OCI-LY7 (cell line): ENCODE results near the gene TSNAXIP1. TPM values are rescaled to one million over a fixed set of nuclear protein-coding genes. Genes with fewer than 3 reads are reported as not detected.

Experiments
- BruUV-seq: library from RNA; stranded (reverse); fragments of 400-500 nt; replicated peaks from 2 replicates; lab custom pipeline; 2021; lab: Mats Ljungman, UMichigan
- CTCF ChIA-PET: fragments of 300-600 bp; sonication (Branson Sonifier 250); formaldehyde crosslinking; loops from one replicate; lab custom pipeline; 2022; ENCODE audit warnings: antibody characterized with exemption; ENCODE audit not compliant: unreplicated experiment; lab: Charles Lee
- POLR2A ChIA-PET: fragments of 300-600 bp; sonication (Branson Sonifier 250); formaldehyde crosslinking; loops from one replicate; lab custom pipeline; 2022; ENCODE audit warnings: antibody characterized with exemption; lab: Charles Lee
- DNase-seq: peaks from one replicate; pipeline ENCODE4 v3.0.0-alpha.2; 2015; ENCODE audit warnings: low spot score
- H2AFZ ChIP-seq: fragments of 200-600 bp; sonication (generic), shearing (Covaris generic); 2 replicates; pipeline ENCODE4 v1.6.1; 2014; ENCODE audit warnings: mild to moderate bottlenecking, antibody characterized with exemption, low read length, moderate library complexity
- H3K27ac ChIP-seq: fragments of 200-600 bp; sonication (generic); 2 replicates; pipeline ENCODE4 v1.5.1; 2014; ENCODE audit warnings: mixed run types, low read depth, mild to moderate bottlenecking, moderate library complexity, low read length, inconsistent platforms; ENCODE audit not compliant: poor library complexity, severe bottlenecking
- H3K36me3 ChIP-seq: fragments of 200-600 bp; sonication (generic); 2 replicates; pipeline ENCODE4 v1.6.1; 2014; ENCODE audit warnings: mild to moderate bottlenecking, antibody characterized with exemption, low read length, moderate library complexity, mixed read lengths; ENCODE audit not compliant: insufficient read depth
- H3K4me1 ChIP-seq: fragments of 200-600 bp; sonication (generic); 2 replicates; pipeline ENCODE4 v1.5.1; 2014; ENCODE audit warnings: mild to moderate bottlenecking, low read length; ENCODE audit not compliant: insufficient read depth, poor library complexity, severe bottlenecking
- H3K4me2 ChIP-seq: fragments of 200-600 bp; sonication (generic); 2 replicates; pipeline ENCODE4 v1.6.1; 2014; ENCODE audit warnings: mild to moderate bottlenecking, low read length
- H3K4me3 ChIP-seq: fragments of 200-600 bp; sonication (generic); 2 replicates; pipeline ENCODE4 v1.5.1; 2014; ENCODE audit warnings: mild to moderate bottlenecking, low read depth, low read length; ENCODE audit not compliant: poor library complexity, severe bottlenecking
- H3K79me2 ChIP-seq: fragments of 200-600 bp; sonication (generic); 2 replicates; pipeline ENCODE4 v1.6.1; 2016; ENCODE audit warnings: low read depth, mild to moderate bottlenecking, low read length, moderate library complexity, mixed read lengths; ENCODE audit not compliant: insufficient read depth
- H3K9me2 ChIP-seq: fragments of 200-600 bp; sonication (generic); 2 replicates; pipeline ENCODE4 v1.6.1; 2016; ENCODE audit warnings: mild to moderate bottlenecking, low read length, mixed read lengths; ENCODE audit not compliant: insufficient read depth
- H3K9me3 ChIP-seq: fragments of 200-600 bp; sonication (generic); 2 replicates; pipeline ENCODE4 v1.6.1; 2014; ENCODE audit warnings: mild to moderate bottlenecking, mixed run types, low read length, mixed read lengths
- H4K20me1 ChIP-seq: fragments of 200-600 bp; sonication (generic); 2 replicates; pipeline ENCODE4 v1.6.1; 2014; ENCODE audit warnings: mild to moderate bottlenecking, antibody characterized with exemption, low read length, moderate library complexity, mixed read lengths; ENCODE audit not compliant: insufficient read depth
- EZH2phosphoT487 ChIP-seq: fragments of 200-600 bp; sonication (generic); IDR thresholded peaks from 2 replicates; pipeline ENCODE4 v1.6.1; 2018; ENCODE audit warnings: low read depth, borderline replicate concordance, mild to moderate bottlenecking, mixed run types, antibody characterized with exemption, low read length, moderate library complexity, mixed read lengths
- intact Hi-C: fragments of 100-400 bp; cut with micrococcal nuclease; formaldehyde crosslinking; loops from one replicate; pipeline ENCODE4 v1.10.0; 2022; ENCODE audit not compliant: unreplicated experiment
- total RNA-seq, 2 experiments: library from RNA; depleted of rRNA in 1 of 2; stranded (reverse); fragments of >200 nt in 1 of 2; shearing (Covaris generic) in 1 of 2; gene quantifications; 2 replicates each; pipeline ENCODE4 v1.2.3, GENCODE V29; 2014 to 2022
- TF ChIP-seq, protein P1 (sequence below): fragments of 200-600 bp; sonication (generic); conservative IDR thresholded peaks from 2 replicates; pipeline ENCODE4 v1.5.1; 2014; ENCODE audit warnings: mild to moderate bottlenecking, antibody characterized with exemption, low read length, moderate library complexity, mixed read lengths

Gene TSNAXIP1
- total RNA-seq, 2 experiments from 2014 or later, result 0.76 to 0.91 TPM

DNA sequence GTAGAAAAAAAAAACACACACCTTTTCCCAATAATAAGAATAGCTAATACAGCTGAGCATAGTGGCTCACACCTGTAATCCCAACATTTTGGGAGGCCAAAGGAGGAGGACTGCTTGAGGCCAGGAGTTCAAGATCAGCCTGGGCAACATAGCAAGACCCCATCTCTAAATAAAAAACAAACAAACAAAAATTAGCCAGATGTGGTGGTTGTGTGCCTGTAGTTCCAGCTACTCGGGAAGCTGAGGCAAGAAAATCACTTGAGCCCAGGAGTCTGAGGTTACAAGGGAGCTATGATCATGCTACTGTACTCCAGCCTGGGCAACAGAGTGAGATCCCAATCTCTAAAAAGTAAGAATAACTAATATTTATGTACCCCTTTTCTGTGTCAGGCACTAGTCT is 44.8 kb upstream of the TSNAXIP1 start:
- no peak for TF ChIP-seq EZH2phosphoT487
- TF ChIP-seq, protein P1, sequence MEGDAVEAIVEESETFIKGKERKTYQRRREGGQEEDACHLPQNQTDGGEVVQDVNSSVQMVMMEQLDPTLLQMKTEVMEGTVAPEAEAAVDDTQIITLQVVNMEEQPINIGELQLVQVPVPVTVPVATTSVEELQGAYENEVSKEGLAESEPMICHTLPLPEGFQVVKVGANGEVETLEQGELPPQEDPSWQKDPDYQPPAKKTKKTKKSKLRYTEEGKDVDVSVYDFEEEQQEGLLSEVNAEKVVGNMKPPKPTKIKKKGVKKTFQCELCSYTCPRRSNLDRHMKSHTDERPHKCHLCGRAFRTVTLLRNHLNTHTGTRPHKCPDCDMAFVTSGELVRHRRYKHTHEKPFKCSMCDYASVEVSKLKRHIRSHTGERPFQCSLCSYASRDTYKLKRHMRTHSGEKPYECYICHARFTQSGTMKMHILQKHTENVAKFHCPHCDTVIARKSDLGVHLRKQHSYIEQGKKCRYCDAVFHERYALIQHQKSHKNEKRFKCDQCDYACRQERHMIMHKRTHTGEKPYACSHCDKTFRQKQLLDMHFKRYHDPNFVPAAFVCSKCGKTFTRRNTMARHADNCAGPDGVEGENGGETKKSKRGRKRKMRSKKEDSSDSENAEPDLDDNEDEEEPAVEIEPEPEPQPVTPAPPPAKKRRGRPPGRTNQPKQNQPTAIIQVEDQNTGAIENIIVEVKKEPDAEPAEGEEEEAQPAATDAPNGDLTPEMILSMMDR, result no peak
- Histone ChIP-seq H3K4me3 (no peak overlapping the region), H3K4me1 (no peaks in the 10 kb centered on the region), H3K9me3 (no peaks in the 10 kb centered on the region), H3K27ac (no peak overlapping the region), H4K20me1 (no peaks in the 10 kb centered on the region; the same call in 1 of the 2 replicates), H3K9me2 (no peaks in the 10 kb centered on the region), H3K36me3 (peaks cover 18% of the 10 kb centered on the region), H3K79me2 (no peaks in the 10 kb centered on the region), H2AFZ (no peak overlapping the region), H3K4me2 (no peak overlapping the region)
- no peak for DNase-seq
- intact Hi-C loops, result no loop called here
- CTCF ChIA-PET, result no interaction called here
- BruUV-seq, result no TSS peak
- POLR2A ChIA-PET, result no interaction called here

DNA sequence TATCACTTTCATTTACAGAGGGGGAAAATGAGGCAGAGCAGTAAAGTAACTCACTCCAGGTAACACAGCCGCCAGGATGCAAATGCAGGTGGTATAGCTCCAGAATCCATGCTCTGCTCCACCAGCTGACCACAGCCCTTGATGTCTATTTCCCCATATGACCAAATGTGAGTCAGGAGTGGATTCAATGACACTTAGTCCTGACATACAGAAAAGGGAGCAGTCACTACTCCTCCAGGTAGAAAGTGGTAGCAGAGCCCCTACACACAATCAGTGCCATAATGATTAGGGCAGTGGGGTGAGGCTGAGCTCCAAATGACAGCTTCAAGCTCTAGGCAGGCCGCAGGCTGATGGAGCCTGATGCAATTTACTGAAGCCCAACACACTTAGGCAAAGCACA is 44.3 kb upstream of the TSNAXIP1 start:
- TF ChIP-seq EZH2phosphoT487, result no peak
- TF ChIP-seq, protein P1, result no peak
- Histone ChIP-seq H4K20me1 (no peaks in the 10 kb centered on the region; the same call in 1 of the 2 replicates), H3K4me2 (no peak overlapping the region), H3K27ac (no peak overlapping the region), H2AFZ (no peak overlapping the region), H3K79me2 (no peaks in the 10 kb centered on the region), H3K4me3 (no peak overlapping the region), H3K36me3 (peaks cover 21% of the 10 kb centered on the region), H3K4me1 (no peaks in the 10 kb centered on the region), H3K9me2 (no peaks in the 10 kb centered on the region), H3K9me3 (no peaks in the 10 kb centered on the region)
- CTCF ChIA-PET, result no interaction called here
- POLR2A ChIA-PET, result no interaction called here
- BruUV-seq, result no TSS peak
- DNase-seq, result no peak
- intact Hi-C loops, result no loop called here

DNA sequence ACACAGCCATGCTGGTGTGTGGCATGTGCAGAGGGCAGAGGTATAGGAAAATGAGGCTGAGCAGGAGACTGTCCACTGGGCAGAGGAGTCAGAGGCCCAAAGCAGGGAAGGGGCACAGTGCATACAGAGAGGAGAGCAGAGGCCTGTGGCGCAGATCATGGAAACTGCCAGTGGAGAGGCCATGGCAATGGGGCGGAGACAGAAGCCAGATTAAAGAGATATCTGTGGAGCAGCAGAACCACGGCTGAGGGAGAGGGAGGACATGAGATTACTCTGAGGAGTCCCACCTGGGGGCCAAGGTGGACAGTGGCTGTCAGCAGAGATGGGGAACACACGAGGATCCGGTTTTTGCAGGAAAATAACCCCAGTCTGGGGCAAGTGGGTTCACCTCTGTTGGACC is 43.6 kb upstream of the TSNAXIP1 start:
- no peak overlapping the region for H2AFZ ChIP-seq
- peaks cover 18% of the 10 kb centered on the region for H3K36me3 ChIP-seq
- H3K4me3 ChIP-seq, result no peak overlapping the region
- H3K4me1 ChIP-seq, result no peaks in the 10 kb centered on the region
- intact Hi-C loops, result no loop called here
- no TSS peak for BruUV-seq
- ChIA-PET CTCF (no interaction called here), POLR2A (no interaction called here)
- no peak for TF ChIP-seq EZH2phosphoT487
- no peaks in the 10 kb centered on the region for H3K79me2 ChIP-seq
- H3K27ac ChIP-seq, result no peak overlapping the region
- no peak for DNase-seq
- no peak overlapping the region for H3K4me2 ChIP-seq
- no peaks in the 10 kb centered on the region for H3K9me3 ChIP-seq
- H4K20me1 ChIP-seq, result no peaks in the 10 kb centered on the region; the same call in 1 of the 2 replicates
- H3K9me2 ChIP-seq, result no peaks in the 10 kb centered on the region
